Transverse colon (tissue), 4 donors: ENCODE measurements around the gene MPO. TPM values are rescaled to one million over a fixed set of nuclear protein-coding genes. Genes with fewer than 3 reads are reported as not detected.

ENCODE experiments used
- DNase-seq: peaks from one replicate; pipeline ENCODE4 v3.0.0-alpha.2; 2019
- H3K27ac ChIP-seq, 4 donors: fragments of 200-600 bp; sonication (generic); 2 replicates each; pipeline ENCODE4 v1.5.1; 2016 to 2018; ENCODE audit warnings: inconsistent platforms in 4 of 4
- H3K27me3 ChIP-seq: fragments of 200-600 bp; sonication (generic); 2 replicates; pipeline ENCODE4 v1.5.1; 2017; ENCODE audit warnings: inconsistent platforms
- H3K36me3 ChIP-seq, 4 donors: fragments of 200-600 bp; sonication (generic); 2 replicates each; pipeline ENCODE4 v1.5.1; 2017 to 2019; ENCODE audit warnings: inconsistent platforms in 4 of 4
- H3K4me1 ChIP-seq, 4 donors: fragments of 200-600 bp; sonication (generic); 2 replicates each; pipeline ENCODE4 v1.5.1; 2017 to 2020; ENCODE audit warnings: inconsistent platforms in 4 of 4
- H3K4me3 ChIP-seq, 4 donors: fragments of 200-600 bp; sonication (generic); 1 replicate in 1 of 4; 2 replicates in 3 of 4; pipeline versions ENCODE4 v1.5.1 to v1.6.1; 2017 to 2019; ENCODE audit warnings: inconsistent platforms in 4 of 4
- H3K9me3 ChIP-seq, 2 donors: fragments of 200-600 bp; sonication (generic); 2 replicates each; pipeline ENCODE4 v1.5.1; 2017 to 2019; ENCODE audit warnings: inconsistent platforms in 2 of 2
- EP300 ChIP-seq: sonication (generic); formaldehyde crosslinking; IDR thresholded peaks from one replicate; pipeline ENCODE4 v1.6.1; 2017; ENCODE audit warnings: antibody characterized with exemption, low read depth
- POLR2A ChIP-seq: fragments of 450-650 bp; IDR thresholded peaks from one replicate; pipeline ENCODE4 v1.6.1; 2016; ENCODE audit warnings: antibody characterized with exemption, mild to moderate bottlenecking, moderate library complexity
- POLR2AphosphoS5 ChIP-seq, 3 donors: sonication (generic); formaldehyde crosslinking; IDR thresholded peaks; one replicate each; pipeline ENCODE4 v1.6.1; 2016; ENCODE audit warnings: antibody characterized with exemption in 3 of 3
- whole genome bisulfite sequencing, 2 donors: methylation state at CpG; one replicate each; pipeline ENCODE4 v1.1.5; 2018; ENCODE audit warnings: low coverage in 1 of 2; 5-methylcytosine and 5-hydroxymethylcytosine counted together
- in situ Hi-C, 4 donors: fragments of 200-750 bp; cut with MboI; loops; one replicate each; pipeline versions ENCODE4 v1.15.0 to v1.15.1; 2017; ENCODE audit warnings: low sequenced_read_pairs in 3 of 4, low pct_ligation_motif_present in 1 of 4, low pct_unique_long_range_greater_than_20kb in 1 of 4
- intact Hi-C: fragments of 100-400 bp; cut with DNase I; formaldehyde crosslinking; loops from one replicate; pipeline ENCODE4 v1.15.1; 2023; ENCODE audit warnings: low total_unique reads
- total RNA-seq, 4 donors: library from RNA; depleted of rRNA; stranded (reverse); fragments of >200 nt; gene quantifications; one replicate each; pipeline ENCODE4 v1.1.0, GENCODE V29; 2016
- TF ChIP-seq, protein P1 (sequence below), 5 experiments: fragments of 200-600 bp in 3 of 5; fragments of 450-650 bp in 2 of 5; sonication (generic) in 3 of 5; IDR thresholded peaks; 1 replicate in 2 of 5; 2 replicates in 3 of 5; pipeline ENCODE4 v1.5.1; 2016 to 2017; ENCODE audit warnings: antibody characterized with exemption in 5 of 5, inconsistent platforms in 3 of 5, mild to moderate bottlenecking in 2 of 5, moderate library complexity in 1 of 5

The MPO gene
- total RNA-seq, 4 donors from 2014 or later = not detected

DNA sequence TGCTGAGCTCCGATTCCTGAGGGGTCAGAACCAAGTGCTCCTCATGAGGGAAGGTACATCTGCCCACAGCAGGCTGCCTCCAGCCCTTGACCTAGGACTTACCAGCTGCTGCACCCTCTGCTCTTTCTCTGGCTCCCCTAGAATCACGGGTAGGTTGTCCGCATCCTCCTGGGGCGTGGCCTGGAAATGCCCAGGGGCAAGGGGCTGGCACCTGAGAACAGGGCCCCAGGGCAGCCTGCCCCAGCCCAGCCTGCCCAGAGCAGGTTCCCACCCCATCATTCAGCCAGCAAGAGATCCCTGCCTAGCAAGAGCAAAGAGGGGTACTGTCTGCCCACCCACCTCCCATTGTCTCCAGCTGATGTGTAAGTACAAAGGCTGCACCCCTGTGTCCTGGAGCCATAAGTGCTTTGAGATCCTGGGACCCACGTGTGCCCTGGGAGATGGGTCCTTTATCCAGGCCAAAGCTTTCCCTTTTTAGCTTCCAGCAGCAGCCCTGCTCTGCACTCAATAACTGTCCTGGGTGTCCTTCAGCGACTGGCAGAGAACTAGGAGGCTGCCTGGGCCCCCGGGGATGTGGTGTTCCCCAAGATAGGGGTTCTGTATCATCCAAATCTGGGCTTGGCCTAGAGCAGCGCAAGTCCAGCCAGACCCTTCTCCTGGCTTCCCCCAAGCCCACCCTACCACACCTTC is 42.8 kb upstream of the MPO start:
- 67% methylated on average over 8 of the region's 8 CpGs; no CpG with 5 or more reads in 1 of the 2 donors for WGBS, 2 donors

DNA sequence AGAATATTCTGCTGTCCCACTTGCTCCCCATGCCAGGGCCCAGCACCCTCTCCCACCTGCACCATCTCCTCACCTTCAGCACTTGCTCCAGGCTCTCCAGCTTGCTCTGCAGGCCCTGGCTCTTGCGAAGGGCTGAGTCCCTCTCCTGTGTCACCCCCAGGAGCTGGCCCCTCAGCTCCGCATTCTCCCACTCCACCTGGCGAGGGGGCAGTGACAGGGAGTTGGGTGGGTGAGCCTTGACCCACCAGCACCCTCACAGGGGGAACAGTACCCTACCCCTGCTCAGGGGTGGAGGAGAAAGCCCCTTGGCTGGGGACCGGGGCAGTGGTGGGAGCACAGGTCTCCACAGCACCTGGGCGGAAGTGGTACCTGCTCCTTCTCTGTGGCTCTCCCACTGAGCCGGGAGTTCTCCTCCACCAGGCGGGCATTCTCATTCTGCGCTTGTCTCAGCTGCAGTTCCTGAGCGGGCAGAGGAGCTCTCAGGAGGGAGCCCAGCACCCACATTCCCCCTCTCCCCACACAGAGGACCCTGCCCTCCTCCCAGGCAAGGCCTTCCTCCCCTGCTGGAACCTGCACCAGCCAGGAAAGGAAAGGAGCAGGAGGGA is 41.9 kb upstream of the MPO start:
- no peak for DNase-seq
- Histone ChIP-seq H3K27ac (no peak overlapping the region), H3K4me1 (peaks cover 8 to 18% (median 12%) of the 10 kb centered on the region in 4 donors), H3K36me3 (no peaks in the 10 kb centered on the region), H3K27me3 (no peaks in the 10 kb centered on the region), H3K9me3 (no peaks in the 10 kb centered on the region), H3K4me3 (no peak overlapping the region)
- no peak for TF ChIP-seq POLR2A
- no peak for TF ChIP-seq EP300
- TF ChIP-seq, protein P1, sequence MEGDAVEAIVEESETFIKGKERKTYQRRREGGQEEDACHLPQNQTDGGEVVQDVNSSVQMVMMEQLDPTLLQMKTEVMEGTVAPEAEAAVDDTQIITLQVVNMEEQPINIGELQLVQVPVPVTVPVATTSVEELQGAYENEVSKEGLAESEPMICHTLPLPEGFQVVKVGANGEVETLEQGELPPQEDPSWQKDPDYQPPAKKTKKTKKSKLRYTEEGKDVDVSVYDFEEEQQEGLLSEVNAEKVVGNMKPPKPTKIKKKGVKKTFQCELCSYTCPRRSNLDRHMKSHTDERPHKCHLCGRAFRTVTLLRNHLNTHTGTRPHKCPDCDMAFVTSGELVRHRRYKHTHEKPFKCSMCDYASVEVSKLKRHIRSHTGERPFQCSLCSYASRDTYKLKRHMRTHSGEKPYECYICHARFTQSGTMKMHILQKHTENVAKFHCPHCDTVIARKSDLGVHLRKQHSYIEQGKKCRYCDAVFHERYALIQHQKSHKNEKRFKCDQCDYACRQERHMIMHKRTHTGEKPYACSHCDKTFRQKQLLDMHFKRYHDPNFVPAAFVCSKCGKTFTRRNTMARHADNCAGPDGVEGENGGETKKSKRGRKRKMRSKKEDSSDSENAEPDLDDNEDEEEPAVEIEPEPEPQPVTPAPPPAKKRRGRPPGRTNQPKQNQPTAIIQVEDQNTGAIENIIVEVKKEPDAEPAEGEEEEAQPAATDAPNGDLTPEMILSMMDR (IDR thresholded peaks at IDR 0.05) = no peak
- TF ChIP-seq POLR2AphosphoS5 (IDR thresholded peaks at IDR 0.05) = no peak
- intact Hi-C loops = no loop called here
- 97% methylated on average over 9 of the region's 9 CpGs; no CpG with 5 or more reads in 1 of the 2 donors for WGBS, 2 donors
- in situ Hi-C loops = no loop called here

More for the DNA sequence above, 42.8 kb upstream of the MPO start:
- Histone ChIP-seq H3K4me1 (peaks cover 4 to 13% (median 11%) of the 10 kb centered on the region in 4 donors), H3K27me3 (no peaks in the 10 kb centered on the region), H3K27ac (peak overlapping the region in 2 of 4 donors; percentile 46 to 70), H3K36me3 (no peaks in the 10 kb centered on the region), H3K9me3 (no peaks in the 10 kb centered on the region), H3K4me3 (peak overlapping the region in 2 of 4 donors; percentile 57 to 69)
- in situ Hi-C loops = no loop called here
- TF ChIP-seq, protein P1 (IDR thresholded peaks at IDR 0.05) = no peak
- DNase-seq = no peak
- intact Hi-C loops = no loop called here

DNA sequence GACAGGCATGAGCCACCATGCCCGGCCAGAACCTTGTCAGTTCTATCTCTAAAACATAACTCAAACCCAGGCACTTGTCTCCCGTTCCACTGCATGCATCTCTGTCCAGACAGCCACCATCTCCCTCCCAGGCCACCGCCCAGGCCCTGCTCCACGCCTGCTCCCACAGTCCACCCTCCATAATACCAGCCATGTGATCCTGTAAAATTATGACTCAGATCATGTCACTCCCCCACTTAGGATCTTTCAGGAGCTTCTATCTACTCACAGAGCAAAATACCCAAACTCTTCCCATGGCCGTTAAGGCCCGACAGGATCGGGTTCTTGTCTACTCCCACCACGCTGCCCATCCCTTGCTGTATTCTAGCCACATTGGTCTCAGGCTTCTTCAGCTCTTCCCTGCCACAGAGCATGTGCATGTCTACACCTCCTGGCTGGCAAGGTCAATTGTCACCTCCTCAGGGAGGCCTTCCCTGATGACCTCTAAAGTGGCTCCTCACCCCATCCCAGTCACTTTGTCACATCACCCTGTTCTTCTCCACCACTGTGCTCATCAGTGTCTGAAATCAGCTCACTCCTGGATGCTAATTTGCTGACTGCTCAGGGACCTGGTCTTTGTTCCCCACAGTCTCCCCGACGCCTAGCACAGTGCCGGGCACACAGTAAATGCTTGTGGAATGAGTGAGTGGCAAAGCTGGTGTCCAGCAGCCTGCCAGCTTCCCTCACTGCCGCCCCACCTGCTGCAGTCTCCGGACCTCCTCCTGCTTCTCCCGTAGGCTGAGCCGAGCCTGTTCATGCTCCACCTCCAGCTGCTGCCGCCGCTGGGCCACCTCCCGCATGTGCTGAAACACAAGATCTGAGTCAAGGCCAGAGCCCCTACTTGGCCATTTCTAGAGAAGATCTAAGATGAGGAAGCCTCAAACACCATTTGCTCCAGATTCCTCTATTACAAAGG is 41.1 kb upstream of the MPO start:
- intact Hi-C loops = no loop called here
- H3K27me3 ChIP-seq = no peaks in the 10 kb centered on the region
- in situ Hi-C loops = no loop called here

More for the DNA sequence above, 41.1 kb upstream of the MPO start:
- H3K4me3 ChIP-seq = no peak overlapping the region
- whole genome bisulfite sequencing, 2 donors = 90 to 93% methylated on average over 17 to 18 of the region's 18 CpGs
- TF ChIP-seq POLR2AphosphoS5 (IDR thresholded peaks at IDR 0.05) = no peak
- no peak for TF ChIP-seq EP300
- no peak for TF ChIP-seq POLR2A
- TF ChIP-seq, protein P1 (IDR thresholded peaks at IDR 0.05) = no peak
- peaks cover 10 to 20% (median 13%) of the 10 kb centered on the region in 4 donors for H3K4me1 ChIP-seq
- no peaks in the 10 kb centered on the region for H3K36me3 ChIP-seq
- DNase-seq = no peak
- H3K9me3 ChIP-seq = no peaks in the 10 kb centered on the region
- H3K27ac ChIP-seq = no peak overlapping the region
